ENCODE measurements around the gene GPC3. TPM values are rescaled to one million over a fixed set of nuclear protein-coding genes. Genes with fewer than 3 reads are reported as not detected.
A peak's percentile ranks its signal among the peaks of the same experiment; 100 is the strongest.

GPC3 gene
- total RNA-seq, 2 experiments from 2014 or later, result 0.58 to 0.63 TPM

DNA sequence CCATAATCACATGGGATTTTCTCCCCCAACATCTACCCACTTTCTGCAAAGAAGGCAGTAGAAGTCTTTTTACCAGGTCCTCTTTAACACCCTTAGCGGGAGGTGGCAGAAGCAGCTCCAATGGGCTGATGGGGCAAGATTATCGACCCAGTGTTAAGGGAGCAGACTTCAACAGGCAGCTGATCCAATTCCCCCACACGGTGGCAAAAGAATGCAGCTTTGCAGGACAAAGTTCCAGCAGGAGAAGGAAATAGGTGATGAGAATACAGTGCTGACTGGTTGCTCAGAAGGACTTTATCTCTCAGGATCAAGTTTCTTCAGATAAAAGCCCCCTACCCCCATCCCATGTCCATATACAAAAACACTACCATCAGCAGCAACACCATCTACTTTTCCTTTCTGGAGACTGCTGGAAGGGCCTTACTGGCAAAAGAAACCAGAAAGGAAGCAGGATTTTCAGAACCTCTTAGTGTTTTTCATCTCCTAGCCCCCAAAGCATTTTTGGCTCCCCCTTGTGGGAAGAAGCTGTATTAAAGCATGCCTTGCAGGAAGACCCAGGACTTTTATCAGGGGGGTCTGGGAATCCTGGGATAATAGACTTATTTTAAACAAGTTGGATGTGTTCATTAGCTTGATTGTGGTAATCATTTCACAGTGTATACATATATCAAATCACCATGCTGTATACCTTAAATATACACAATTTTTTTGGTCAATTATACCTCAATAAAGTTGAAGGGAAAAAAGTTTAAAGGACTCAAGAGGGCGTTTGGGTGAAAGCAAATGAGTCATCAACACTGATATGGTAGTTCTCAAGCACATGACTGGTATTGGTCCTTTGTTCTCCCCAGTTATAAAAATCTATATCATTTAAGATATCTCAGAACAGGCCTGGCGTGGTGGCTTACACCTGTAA, 146.4 kb downstream of the GPC3 start:
- H3K9me3 Mint-ChIP-seq, result no peaks in the 10 kb centered on the region
- no peak overlapping the region for H3K27ac Mint-ChIP-seq
- no peak for ATAC-seq
- ChIA-PET CTCF (interaction anchor here (0.9 to 1.9 kb wide), 7 partner anchors 9 to 187 kb away, joined by 3 to 8 read pairs (median 3); no protein-coding TSS in a partner anchor), POLR2A (no interaction called here)
- H3K36me3 Mint-ChIP-seq (ENCODE audit: low read depth), result no peaks in the 10 kb centered on the region
- intact Hi-C loops (cut with micrococcal nuclease), result no loop called here
- DNase-seq, result peak; percentile 37
- H3K4me1 Mint-ChIP-seq (ENCODE audit: low read depth), result no peaks in the 10 kb centered on the region
- no peaks in the 10 kb centered on the region for H3K27me3 Mint-ChIP-seq
- no peak overlapping the region for H3K4me3 Mint-ChIP-seq
- TF ChIP-seq, protein P1, sequence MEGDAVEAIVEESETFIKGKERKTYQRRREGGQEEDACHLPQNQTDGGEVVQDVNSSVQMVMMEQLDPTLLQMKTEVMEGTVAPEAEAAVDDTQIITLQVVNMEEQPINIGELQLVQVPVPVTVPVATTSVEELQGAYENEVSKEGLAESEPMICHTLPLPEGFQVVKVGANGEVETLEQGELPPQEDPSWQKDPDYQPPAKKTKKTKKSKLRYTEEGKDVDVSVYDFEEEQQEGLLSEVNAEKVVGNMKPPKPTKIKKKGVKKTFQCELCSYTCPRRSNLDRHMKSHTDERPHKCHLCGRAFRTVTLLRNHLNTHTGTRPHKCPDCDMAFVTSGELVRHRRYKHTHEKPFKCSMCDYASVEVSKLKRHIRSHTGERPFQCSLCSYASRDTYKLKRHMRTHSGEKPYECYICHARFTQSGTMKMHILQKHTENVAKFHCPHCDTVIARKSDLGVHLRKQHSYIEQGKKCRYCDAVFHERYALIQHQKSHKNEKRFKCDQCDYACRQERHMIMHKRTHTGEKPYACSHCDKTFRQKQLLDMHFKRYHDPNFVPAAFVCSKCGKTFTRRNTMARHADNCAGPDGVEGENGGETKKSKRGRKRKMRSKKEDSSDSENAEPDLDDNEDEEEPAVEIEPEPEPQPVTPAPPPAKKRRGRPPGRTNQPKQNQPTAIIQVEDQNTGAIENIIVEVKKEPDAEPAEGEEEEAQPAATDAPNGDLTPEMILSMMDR (IDR thresholded peaks at IDR 0.05), result no peak

DNA sequence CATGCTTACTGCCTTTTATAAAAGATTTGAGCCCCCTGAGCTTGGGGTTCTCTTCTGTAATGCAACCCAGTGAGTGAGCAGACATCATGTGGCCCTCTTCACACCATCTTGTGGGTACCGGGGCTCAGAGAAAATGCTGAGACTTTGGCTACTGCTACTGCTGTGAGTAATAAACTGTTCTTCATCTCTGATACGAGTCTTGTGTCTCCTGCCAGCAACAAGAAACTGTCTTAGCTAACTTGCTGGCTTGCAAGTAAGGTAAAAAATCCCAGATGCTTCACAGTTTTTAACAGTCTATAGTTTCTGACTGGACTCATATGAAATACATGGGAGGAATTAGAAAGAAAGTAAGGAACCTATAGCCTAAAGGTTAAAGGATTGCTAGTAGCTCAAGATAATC, 148.3 kb downstream of the GPC3 start:
- no peaks in the 10 kb centered on the region for H3K9me3 Mint-ChIP-seq

DNA sequence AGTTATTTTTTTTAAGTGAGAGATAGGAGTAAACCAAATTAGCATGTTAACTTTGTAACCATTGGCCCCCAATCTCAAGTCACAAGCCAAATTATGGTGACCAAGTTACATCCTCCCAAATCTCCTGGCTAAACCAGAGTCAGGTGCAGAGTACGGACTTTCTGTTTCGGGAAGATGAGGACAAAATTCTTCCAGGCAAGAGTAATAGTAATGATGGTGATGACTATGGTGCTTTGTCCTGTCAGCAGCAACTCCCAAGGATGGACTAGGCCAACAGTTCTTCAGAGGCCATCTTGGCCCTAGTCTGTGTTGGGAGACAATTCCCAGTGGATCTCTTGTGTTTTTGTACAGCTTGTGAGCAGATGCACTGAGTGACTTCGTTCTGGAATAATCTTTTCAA, 148.8 kb downstream of the GPC3 start:
- Mint-ChIP-seq H3K4me3 (no peak overlapping the region), H3K27ac (no peak overlapping the region), H3K27me3 (no peaks in the 10 kb centered on the region), H3K4me1 (ENCODE audit: low read depth) (no peaks in the 10 kb centered on the region), H3K9me3 (no peaks in the 10 kb centered on the region), H3K36me3 (ENCODE audit: low read depth) (no peaks in the 10 kb centered on the region)
- CTCF ChIA-PET, result interaction anchor here (1.0 to 1.5 kb wide), 3 partner anchors 24 to 190 kb away, joined by 3 read pairs; no protein-coding TSS in a partner anchor
- ATAC-seq (no peak), DNase-seq (no peak)
- intact Hi-C loops (cut with micrococcal nuclease), result no loop called here
- TF ChIP-seq, protein P1 (IDR thresholded peaks at IDR 0.05), result no peak
- POLR2A ChIA-PET, result no interaction called here

More for the DNA sequence above, 148.3 kb downstream of the GPC3 start:
- H3K36me3 Mint-ChIP-seq (ENCODE audit: low read depth), result no peaks in the 10 kb centered on the region
- H3K27me3 Mint-ChIP-seq, result no peaks in the 10 kb centered on the region
- no peaks in the 10 kb centered on the region for H3K4me1 Mint-ChIP-seq (ENCODE audit: low read depth)
- ChIA-PET CTCF (interaction anchor here (1.0 kb wide), 1 partner anchor 190 kb away, joined by 3 read pairs; no protein-coding TSS in a partner anchor), POLR2A (no interaction called here)
- ATAC-seq (no peak), DNase-seq (no peak)
- TF ChIP-seq, protein P1 (IDR thresholded peaks at IDR 0.05), result no peak
- no peak overlapping the region for H3K27ac Mint-ChIP-seq
- intact Hi-C loops (cut with micrococcal nuclease), result no loop called here
- no peak overlapping the region for H3K4me3 Mint-ChIP-seq

DNA sequence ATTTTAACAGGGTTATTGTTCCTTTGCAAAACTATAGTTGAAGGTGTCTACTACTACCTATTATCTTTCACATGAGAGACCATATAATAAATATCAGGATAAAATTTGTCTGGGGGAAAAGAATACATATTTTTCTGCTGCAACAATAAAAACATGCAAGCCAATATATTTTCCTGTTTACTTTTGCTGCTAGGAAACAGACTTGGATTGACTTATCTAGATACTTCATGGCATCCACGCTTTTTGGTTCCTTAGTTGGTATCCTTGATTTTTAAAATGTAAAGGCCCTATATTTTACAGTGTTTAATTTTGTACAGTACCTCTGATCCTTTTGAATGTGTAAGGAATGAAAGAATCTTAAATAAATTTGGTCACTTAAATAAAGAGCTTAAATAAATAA, 150.6 kb downstream of the GPC3 start:
- Mint-ChIP-seq H3K4me1 (ENCODE audit: low read depth) (no peaks in the 10 kb centered on the region), H3K27ac (no peak overlapping the region), H3K36me3 (ENCODE audit: low read depth) (no peaks in the 10 kb centered on the region), H3K27me3 (no peaks in the 10 kb centered on the region), H3K4me3 (no peak overlapping the region), H3K9me3 (no peaks in the 10 kb centered on the region)
- ATAC-seq, result no peak
- intact Hi-C loops (cut with micrococcal nuclease), result no loop called here
- DNase-seq, result no peak
- TF ChIP-seq, protein P1 (IDR thresholded peaks at IDR 0.05), result no peak
- CTCF ChIA-PET, result interaction anchor here (1.5 kb wide), 1 partner anchor 23 kb away, joined by 3 read pairs; no protein-coding TSS in a partner anchor
- POLR2A ChIA-PET, result no interaction called here

DNA sequence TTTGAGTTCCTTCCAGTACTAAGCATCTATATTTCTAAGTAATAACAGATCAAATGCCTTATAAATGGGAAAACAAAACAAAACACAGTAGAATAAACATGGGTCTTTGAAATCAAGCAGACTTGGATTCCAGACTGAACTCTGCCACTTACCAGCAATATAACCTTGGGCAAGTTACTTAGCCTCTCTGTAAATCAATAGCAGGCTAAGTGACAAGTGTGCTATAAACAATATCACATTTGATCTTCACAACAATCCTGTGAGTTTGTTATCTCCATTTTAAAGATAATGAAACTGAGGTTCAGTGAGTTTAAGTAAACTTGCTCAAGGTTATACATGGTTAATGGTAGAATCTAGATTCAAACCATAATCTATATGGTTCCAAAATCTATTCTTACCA, 165.8 kb downstream of the GPC3 start:
- TF ChIP-seq, protein P1 (IDR thresholded peaks at IDR 0.05), result no peak
- no peak for DNase-seq
- ATAC-seq, result no peak
- intact Hi-C loops (cut with micrococcal nuclease), result no loop called here
- Mint-ChIP-seq H3K4me1 (ENCODE audit: low read depth) (no peaks in the 10 kb centered on the region), H3K27ac (no peak overlapping the region), H3K4me3 (no peak overlapping the region), H3K27me3 (peaks cover 2% of the 10 kb centered on the region), H3K9me3 (no peaks in the 10 kb centered on the region), H3K36me3 (ENCODE audit: low read depth) (no peaks in the 10 kb centered on the region)
- CTCF ChIA-PET, result no interaction called here
- POLR2A ChIA-PET, result no interaction called here

Measured in activated CD8-positive, alpha-beta T cell treated with anti-CD3 and anti-CD28 coated beads for 36 hours (primary cell).